ENCODE measurements around the gene VPS45. TPM values are rescaled to one million over a fixed set of nuclear protein-coding genes. Genes with fewer than 3 reads are reported as not detected.
A peak's percentile ranks its signal among the peaks of the same experiment; 100 is the strongest.

The VPS45 gene
- total and polyA plus RNA-seq, 2 of the 8 experiments (the other 6 are each of a cell fraction or from before 2014, with no cell fraction given): 19.1 to 27.6 TPM

- TF ChIP-seq MAX (IDR thresholded peaks at IDR 0.05) (no peak), KDM5A (IDR thresholded peaks at IDR 0.05; ENCODE audit: low read length) (no peak), FOSL1 (IDR thresholded peaks at IDR 0.05; ENCODE audit: insufficient read depth, low read depth, low read length) (no peak), CTCF (IDR thresholded peaks at IDR 0.05; ENCODE audit: control extremely low read depth in 1 of 3, insufficient read depth in 1 of 3, low read depth in 1 of 3, low read length in 3 of 3) (no peak), BCL11A (IDR thresholded peaks at IDR 0.05; ENCODE audit: low read depth in 2 of 2, low read length in 2 of 2) (no peak), TAF7 (optimal IDR thresholded peaks at IDR 0.05; ENCODE audit: borderline replicate concordance, low read depth, low read length) (no peak), TCF12 (IDR thresholded peaks at IDR 0.05; ENCODE audit: low read depth, low read length) (no peak), CREB1 (IDR thresholded peaks at IDR 0.05) (no peak), EP300 (IDR thresholded peaks at IDR 0.05; ENCODE audit: borderline replicate concordance in 1 of 2, low read depth in 2 of 2, low read length in 2 of 2) (no peak), TBP (IDR thresholded peaks at IDR 0.05; ENCODE audit: low read depth, low read length) (no peak)
- Histone ChIP-seq H2BK5ac (ENCODE audit: low read depth, low read length) (no peak overlapping the region), H3K27me3 (replicated peaks in 1 of 4; ENCODE audit: control insufficient read depth in 3 of 4, extremely low read depth in 1 of 4, insufficient read depth in 3 of 4, low read length in 3 of 4) (no peaks in the 10 kb centered on the region), H3K23me2 (ENCODE audit: low read depth, low read length) (no peaks in the 10 kb centered on the region), H2AFZ (ENCODE audit: low read length) (0 out of 2 replicates have a peak overlapping the region, but pooled peaks have one; percentile 16), H4K8ac (ENCODE audit: extremely low read depth, insufficient read depth, low read length) (no peak overlapping the region), H3K56ac (replicated peaks; ENCODE audit: insufficient read length, low read depth, low read length) (no peak overlapping the region), H3K27ac (ENCODE audit: low read depth, low read length) (no peak overlapping the region), H3K9me3 (ENCODE audit: insufficient read depth in 2 of 2, low read depth in 1 of 2, low read length in 1 of 2) (0 out of 4 replicates have a peak, but pooled peaks cover 0 to 5% of the 10 kb centered on the region in 2 experiments), H3K18ac (ENCODE audit: extremely low read depth, low read length) (no peak overlapping the region), H2AK5ac (ENCODE audit: low read depth, low read length) (no peak overlapping the region), H3K4ac (replicated peaks; ENCODE audit: insufficient read length, low read depth, low read length) (no peak overlapping the region), H3K14ac (ENCODE audit: insufficient read length) (no peak overlapping the region), H3K23ac (ENCODE audit: insufficient read length) (no peak overlapping the region), H3K79me2 (ENCODE audit: control insufficient read depth in 1 of 2, insufficient read depth in 2 of 2, low read length in 2 of 2) (no peaks in the 10 kb centered on the region), H4K20me1 (replicated peaks in 1 of 2; ENCODE audit: control insufficient read depth in 1 of 2, insufficient read depth in 2 of 2, low read length in 2 of 2) (no peaks in the 10 kb centered on the region), H3K4me1 (replicated peaks in 1 of 4; ENCODE audit: control insufficient read depth in 3 of 4, insufficient read depth in 4 of 4, low read length in 3 of 4) (peaks cover 0 to 3% (median 0%) of the 10 kb centered on the region in 4 experiments; a peak in 1 of 7 replicates), H4K5ac (ENCODE audit: insufficient read length, low read depth, low read length) (no peak overlapping the region), H2BK15ac (ENCODE audit: low read length) (no peak overlapping the region), H3K9ac (replicated peaks in 1 of 4; ENCODE audit: extremely low read depth in 1 of 4, low read depth in 3 of 4, low read length in 3 of 4) (no peak overlapping the region), H3K36me3 (ENCODE audit: control insufficient read depth in 2 of 4, insufficient read depth in 4 of 4, low read length in 3 of 4) (no peaks in the 10 kb centered on the region), H3K79me1 (ENCODE audit: low read depth, low read length) (no peaks in the 10 kb centered on the region), H3K4me2 (ENCODE audit: insufficient read depth in 1 of 2, low read depth in 2 of 2, low read length in 2 of 2) (no peak overlapping the region), H2BK20ac (ENCODE audit: low read length) (no peak overlapping the region), H2BK12ac (ENCODE audit: low read depth, low read length) (no peak overlapping the region), H2BK120ac (replicated peaks; ENCODE audit: low read depth, low read length) (no peak overlapping the region), H3K4me3 (ENCODE audit: extremely low read depth in 1 of 4, insufficient read depth in 2 of 4, low read depth in 3 of 4, low read length in 4 of 4) (no peak overlapping the region), H4K91ac (replicated peaks; ENCODE audit: insufficient read length, low read length) (no peak overlapping the region)
- WGBS, 2 experiments (ENCODE audit: extremely low coverage in 1 of 2, insufficient coverage in 1 of 2, insufficient read length in 1 of 2, insufficient replicate concordance in 2 of 2, low coverage in 1 of 2, low lambda C conversion rate in 2 of 2, missing lambda C conversion rate in 1 of 2): 43% methylated on average over 3 of the region's 3 CpGs; no CpG with 5 or more reads in 1 of the 2 experiments
- no peak for FAIRE-seq
- DNase-seq (ENCODE audit: low read depth in 1 of 2, low spot score in 2 of 2): no peak
- ChIA-PET POLR2A (ENCODE audit: partially characterized antibody) (interaction anchor here (0.6 to 3.5 kb wide), 10 partner anchors 17 to 381 kb away, joined by 3 to 22 read pairs (median 3); a partner anchor contains a TSS), CTCF (ENCODE audit: partially characterized antibody) (interaction anchor here (0.6 to 3.5 kb wide), 45 partner anchors 8 to 306 kb away, joined by 3 to 43 read pairs (median 4); no protein-coding TSS in a partner anchor)
These were observed 120.0 kb downstream of the VPS45 start for GRCh38 chr1:150187560-150187931.

Measured in H1 (cell line).